IMR-90 (cell line): ENCODE data around the gene YBEY. TPM values are rescaled to one million over a fixed set of nuclear protein-coding genes. Genes with fewer than 3 reads are reported as not detected.
A peak's percentile ranks its signal among the peaks of the same experiment; 100 is the strongest.

Experiments used
- ATAC-seq: fragments of 200-7000 bp; cut with Tn5 transposase; 2 replicates; pipeline ENCODE4 v1.9.1; 2020; ENCODE audit warnings: low read depth, mild to moderate bottlenecking, moderate library complexity
- Bru-seq: library from RNA; stranded (reverse); fragments of 400-500 nt; gene quantifications from one replicate; lab custom pipeline; 2021; lab: Mats Ljungman, UMichigan
- BruChase-seq, 2 experiments: library from RNA; stranded (reverse); fragments of 400-500 nt; gene quantifications; one replicate each; lab custom pipeline; 2021; lab: Mats Ljungman, UMichigan
- BruUV-seq: library from RNA; stranded (reverse); fragments of 400-500 nt; replicated peaks from 2 replicates; lab custom pipeline; 2021; lab: Mats Ljungman, UMichigan
- CTCF ChIA-PET: fragments of 300-600 bp; formaldehyde crosslinking; extraction: SDS; loops from one replicate; lab custom pipeline; 2021; ENCODE audit warnings: antibody characterized with exemption; lab: Yijun Ruan, JAX
- POLR2A ChIA-PET: fragments of 300-600 bp; sonication (Branson Sonifier 250); formaldehyde crosslinking; loops from one replicate; lab custom pipeline; 2022; ENCODE audit warnings: antibody characterized with exemption; ENCODE audit not compliant: unreplicated experiment; lab: Charles Lee
- DNase-seq: peaks from one replicate; pipeline ENCODE4 v3.0.0; 2013
- H2AFZ ChIP-seq: replicated peaks from 2 replicates; pipeline ENCODE3; 2013; ENCODE audit warnings: low read length, mild to moderate bottlenecking; ENCODE audit not compliant: poor library complexity
- H2AK5ac ChIP-seq: 2 replicates; pipeline ENCODE4 v1.6.1; 2013; ENCODE audit warnings: low read depth, low read length, inconsistent platforms
- H2AK9ac ChIP-seq: replicated peaks from 2 replicates; pipeline ENCODE3; 2013; ENCODE audit warnings: mild to moderate bottlenecking, low read depth, low read length, moderate library complexity; ENCODE audit not compliant: poor library complexity
- H2BK120ac ChIP-seq: 2 replicates; pipeline ENCODE4 v1.6.1; 2013; ENCODE audit warnings: low read depth, low read length, inconsistent platforms
- H2BK15ac ChIP-seq: 3 replicates; pipeline ENCODE4 v1.6.1; 2013; ENCODE audit warnings: low read depth, low read length, inconsistent platforms
- H2BK20ac ChIP-seq: 2 replicates; pipeline ENCODE4 v1.6.1; 2013; ENCODE audit warnings: low read depth, mild to moderate bottlenecking, inconsistent platforms, low read length, moderate library complexity
- H2BK5ac ChIP-seq: 2 replicates; pipeline ENCODE4 v1.6.1; 2013; ENCODE audit warnings: mild to moderate bottlenecking, low read depth, low read length, inconsistent platforms; ENCODE audit not compliant: poor library complexity, severe bottlenecking
- H3K14ac ChIP-seq: replicated peaks from 2 replicates; pipeline ENCODE4 v1.6.1; 2013; ENCODE audit warnings: low read depth, low read length, inconsistent platforms
- H3K18ac ChIP-seq: 2 replicates; pipeline ENCODE4 v1.6.1; 2013; ENCODE audit warnings: low read depth, low read length, control low read depth
- H3K23ac ChIP-seq: 2 replicates; pipeline ENCODE4 v1.6.1; 2013; ENCODE audit warnings: low read depth, low read length, inconsistent platforms
- H3K27ac ChIP-seq: 2 replicates; pipeline ENCODE4 v1.5.1; 2013; ENCODE audit warnings: mild to moderate bottlenecking, control low read depth, low read length; ENCODE audit not compliant: insufficient read depth
- H3K27me3 ChIP-seq: 2 replicates; pipeline ENCODE4 v1.6.1; 2013; ENCODE audit warnings: low read length; ENCODE audit not compliant: control insufficient read depth, insufficient read depth
- H3K36me3 ChIP-seq: 2 replicates; pipeline ENCODE4 v1.6.1; 2013; ENCODE audit warnings: low read length, mixed read lengths; ENCODE audit not compliant: control insufficient read depth, insufficient read depth
- H3K4ac ChIP-seq: 2 replicates; pipeline ENCODE4 v1.6.1; 2013; ENCODE audit warnings: low read depth, low read length, inconsistent platforms
- H3K4me1 ChIP-seq: 2 replicates; pipeline ENCODE4 v1.6.1; 2013; ENCODE audit warnings: low read length, mixed read lengths; ENCODE audit not compliant: control insufficient read depth, insufficient read depth
- H3K4me2 ChIP-seq: 2 replicates; pipeline ENCODE4 v1.6.1; 2013; ENCODE audit warnings: low read depth, mild to moderate bottlenecking, control low read depth, low read length, moderate library complexity
- H3K4me3 ChIP-seq: 2 replicates; pipeline ENCODE4 v1.5.1; 2013; ENCODE audit warnings: low read depth, mild to moderate bottlenecking, control low read depth, low read length, moderate library complexity; ENCODE audit not compliant: insufficient read depth
- H3K56ac ChIP-seq: 2 replicates; pipeline ENCODE4 v1.6.1; 2013; ENCODE audit warnings: low read length, inconsistent platforms; ENCODE audit not compliant: insufficient read depth; ENCODE audit errors: extremely low read depth
- H3K79me1 ChIP-seq, 2 experiments: 2 replicates each; pipeline ENCODE4 v1.6.1; 2013; ENCODE audit warnings: low read length in 2 of 2, inconsistent platforms in 1 of 2, low read depth in 1 of 2
- H3K9ac ChIP-seq: 2 replicates; pipeline ENCODE4 v1.6.1; 2013; ENCODE audit warnings: low read depth, low read length, control low read depth
- H3K9me1 ChIP-seq: 2 replicates; pipeline ENCODE4 v1.6.1; 2013; ENCODE audit warnings: low read length, inconsistent platforms; ENCODE audit not compliant: insufficient read depth
- H3K9me3 ChIP-seq: 2 replicates; pipeline ENCODE4 v1.6.1; 2013; ENCODE audit warnings: low read length; ENCODE audit not compliant: control insufficient read depth, insufficient read depth
- H4K20me1 ChIP-seq: 2 replicates; pipeline ENCODE4 v1.6.1; 2013; ENCODE audit warnings: low read length, inconsistent platforms; ENCODE audit not compliant: insufficient read depth
- H4K5ac ChIP-seq: 2 replicates; pipeline ENCODE4 v1.6.1; 2013; ENCODE audit warnings: mild to moderate bottlenecking, low read depth, low read length, control low read depth
- H4K8ac ChIP-seq, 2 experiments: 2 replicates each; pipeline ENCODE4 v1.6.1; 2013; ENCODE audit warnings: low read depth in 2 of 2, low read length in 2 of 2, control low read depth in 1 of 2, inconsistent platforms in 1 of 2
- H4K91ac ChIP-seq: 2 replicates; pipeline ENCODE4 v1.6.1; 2013; ENCODE audit warnings: low read depth, low read length, inconsistent platforms; ENCODE audit not compliant: insufficient read depth
- BHLHE40 ChIP-seq: fragments of 150-350 bp; IDR thresholded peaks from 2 replicates; pipeline ENCODE4 v1.6.1; 2016; ENCODE audit warnings: mild to moderate bottlenecking, low read depth, low read length
- CTCF ChIP-seq: conservative IDR thresholded peaks from 2 replicates; pipeline ENCODE4 v1.5.1; 2012; ENCODE audit warnings: mild to moderate bottlenecking, low read depth, low read length, improper control_type of control experiment
- FOS ChIP-seq: fragments of 150-350 bp; IDR thresholded peaks from 2 replicates; pipeline ENCODE4 v1.6.1; 2016; ENCODE audit warnings: low read depth, low read length
- MAFK ChIP-seq: IDR thresholded peaks from 2 replicates; pipeline ENCODE4 v1.6.1; 2012; ENCODE audit warnings: low read depth, low read length, improper control_type of control experiment
- MAZ ChIP-seq: IDR thresholded peaks from 2 replicates; pipeline ENCODE4 v1.6.1; 2012; ENCODE audit warnings: low read depth, mild to moderate bottlenecking, low read length, improper control_type of control experiment, moderate library complexity, borderline replicate concordance
- NFE2L2 ChIP-seq: fragments of 150-350 bp; IDR thresholded peaks from 2 replicates; pipeline ENCODE4 v1.6.1; 2016; ENCODE audit warnings: low read depth, mild to moderate bottlenecking, low read length
- POLR2A ChIP-seq: IDR thresholded peaks from 2 replicates; pipeline ENCODE4 v1.6.1; 2012; ENCODE audit warnings: mild to moderate bottlenecking, low read depth, low read length
- RFX5 ChIP-seq: IDR thresholded peaks from 2 replicates; pipeline ENCODE4 v1.8.0; 2012; ENCODE audit warnings: low read depth, mild to moderate bottlenecking, low read length, moderate library complexity
- WGBS, 2 experiments: methylation state at CpG; one replicate each; pipeline versions ENCODE4 v1.1.5 to v1.1.7; 2013; ENCODE audit warnings: missing lambda C conversion rate in 2 of 2; ENCODE audit not compliant: insufficient read length in 1 of 2; ENCODE audit errors: extremely low coverage in 2 of 2; 5-methylcytosine and 5-hydroxymethylcytosine counted together
- dilution Hi-C: fragments of 300-500 bp; cut with HindIII; formaldehyde crosslinking; loops from one replicate; pipeline ENCODE4 v1.14.3; 2018; ENCODE audit warnings: low sequenced_read_pairs; ENCODE audit not compliant: unreplicated experiment
- in situ Hi-C: fragments of 300-500 bp; cut with MboI; formaldehyde crosslinking; loops from 3 replicates; pipeline ENCODE4 v1.14.3; 2019; ENCODE audit warnings: low sequenced_read_pairs, inconsistent platforms, mixed read lengths
- intact Hi-C: fragments of 100-400 bp; cut with micrococcal nuclease; formaldehyde crosslinking; loops from 2 replicates; pipeline ENCODE4 v1.10.0; 2022
- long read RNA-seq: library from polyadenylated mRNA; unstranded; transcript quantifications from one replicate; pipeline ENCODE4 v2.0.0, GENCODE V29; 2021; ENCODE audit not compliant: unreplicated experiment
- polyA plus RNA-seq, 3 experiments: library from polyadenylated mRNA; depleted of rRNA; stranded (reverse); fragments of >200 nt; gene quantifications; 2 replicates each; pipeline ENCODE4 v1.2.3, GENCODE V29; 2012; ENCODE audit warnings: low replicate concordance in 1 of 3
- total RNA-seq: library from RNA; depleted of rRNA; stranded (reverse); fragments of >200 nt; gene quantifications from 2 replicates; pipeline ENCODE4 v1.2.3, GENCODE V29; 2012; rRNA removed
- TF ChIP-seq, protein P1 (sequence below): fragments of 150-350 bp; IDR thresholded peaks from 2 replicates; pipeline ENCODE4 v1.6.1; 2016; ENCODE audit warnings: low read depth, mild to moderate bottlenecking, low read length, moderate library complexity, borderline replicate concordance
- TF ChIP-seq, protein P2 (sequence below): fragments of 150-350 bp; IDR thresholded peaks from 2 replicates; pipeline ENCODE4 v1.6.1; 2017; ENCODE audit warnings: mild to moderate bottlenecking, antibody characterized with exemption, low read length, low read depth

The YBEY gene
- total RNA-seq (5.9 and 7.8 TPM in 2 replicates), polyA plus RNA-seq (2012; rRNA removed) (22.1 and 26.2 TPM in 2 replicates), Bru-seq, nascent RNA (percentile 57 among the genes with signal in this experiment), BruChase-seq, experiment 1, labeled RNA remaining after a 6-hour chase (percentile 73 among the genes with signal in this experiment), BruChase-seq, experiment 2, labeled RNA remaining after a 2-hour chase (percentile 75 among the genes with signal in this experiment)
- 8.8 and 10.5 TPM in 2 replicates for polyA plus RNA-seq (2012; cell fraction: cytosol; rRNA removed)
- 4.2 and 16.5 TPM in 2 replicates for polyA plus RNA-seq (2012; cell fraction: nucleus; rRNA removed; ENCODE audit: low replicate concordance)
- long read RNA-seq, transcript YBEY-206 (5 exons, 744 nt) = major isoform, 11 of 25 reads
- long read RNA-seq, partial matches to known transcripts = 7 of 25 reads
- long read RNA-seq, other reads (novel, unspliced or antisense) = 4 of 25 reads

GRCh38 chr21:46285761-46286647 is at the start of gene YBEY:
YBEY (plus strand) TSS chr21:46286342; CDS start chr21:46286914, 572 bp downstream.
- ChIA-PET CTCF (interaction anchor here (0.8 kb wide), 1 partner anchor 998 kb away, joined by 3 read pairs; the partner anchor contains the start of gene POFUT2), POLR2A (no interaction called here)
- Histone ChIP-seq H2BK5ac (peak within 1 kb of the TSS; percentile 87), H3K23ac (peak within 1 kb of the TSS; percentile 53), H3K9me3 (no peaks in the 10 kb centered on the region), H4K8ac (peak within 1 kb of the TSS; percentile 59 to 87), H2BK15ac (no peak within 1 kb of the TSS), H3K9me1 (peaks cover 14% of the 10 kb centered on the region), H3K4me1 (peaks cover 12% of the 10 kb centered on the region), H2AK9ac (peak within 1 kb of the TSS; percentile 89), H4K5ac (peak within 1 kb of the TSS; percentile 82), H3K36me3 (peaks cover 18% of the 10 kb centered on the region), H3K4ac (peak within 1 kb of the TSS; percentile 86), H3K27me3 (no peaks in the 10 kb centered on the region), H2AK5ac (peak within 1 kb of the TSS; percentile 23), H4K91ac (peak within 1 kb of the TSS; percentile 40; the same call in 1 of the 2 replicates), H3K56ac (peak within 1 kb of the TSS; percentile 89), H2BK20ac (no peak within 1 kb of the TSS), H3K18ac (peak within 1 kb of the TSS; percentile 48), H3K27ac (peak within 1 kb of the TSS; percentile 95), H2AFZ (peak within 1 kb of the TSS; percentile 91), H3K79me1 (peaks cover 13 to 58% of the 10 kb centered on the region in 2 experiments), H2BK120ac (peak within 1 kb of the TSS; percentile 38; the same call in 1 of the 2 replicates), H4K20me1 (peaks cover 9% of the 10 kb centered on the region), H3K4me2 (peak within 1 kb of the TSS; percentile 96), H3K4me3 (peak within 1 kb of the TSS; percentile 69), H3K14ac (peak within 1 kb of the TSS; percentile 93), H3K9ac (peak within 1 kb of the TSS; percentile 92)
- DNase-seq (peak; percentile 91), ATAC-seq (peak; percentile 89)
- BruUV-seq = no TSS peak
- in situ Hi-C loops = no loop called here
- intact Hi-C loops = loop anchor here (1.0 to 5.0 kb wide), 3 partner anchors 36 to 314 kb away; no protein-coding TSS in a partner anchor
- 0% methylated on average over 48 of the region's 105 CpGs; no CpG with 5 or more reads in 1 of the 2 experiments for WGBS, 2 experiments
- dilution Hi-C loops = no loop called here
- TF ChIP-seq MAZ = peak; percentile 98
- no peak for TF ChIP-seq BHLHE40
- TF ChIP-seq NFE2L2 = no peak
- peak; percentile 71 for TF ChIP-seq POLR2A
- TF ChIP-seq, protein P1, sequence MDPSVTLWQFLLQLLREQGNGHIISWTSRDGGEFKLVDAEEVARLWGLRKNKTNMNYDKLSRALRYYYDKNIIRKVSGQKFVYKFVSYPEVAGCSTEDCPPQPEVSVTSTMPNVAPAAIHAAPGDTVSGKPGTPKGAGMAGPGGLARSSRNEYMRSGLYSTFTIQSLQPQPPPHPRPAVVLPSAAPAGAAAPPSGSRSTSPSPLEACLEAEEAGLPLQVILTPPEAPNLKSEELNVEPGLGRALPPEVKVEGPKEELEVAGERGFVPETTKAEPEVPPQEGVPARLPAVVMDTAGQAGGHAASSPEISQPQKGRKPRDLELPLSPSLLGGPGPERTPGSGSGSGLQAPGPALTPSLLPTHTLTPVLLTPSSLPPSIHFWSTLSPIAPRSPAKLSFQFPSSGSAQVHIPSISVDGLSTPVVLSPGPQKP = no peak
- TF ChIP-seq MAFK = 0 out of 2 replicates have a peak, but pooled peaks have one; percentile 4
- no peak for TF ChIP-seq FOS
- TF ChIP-seq, protein P2, sequence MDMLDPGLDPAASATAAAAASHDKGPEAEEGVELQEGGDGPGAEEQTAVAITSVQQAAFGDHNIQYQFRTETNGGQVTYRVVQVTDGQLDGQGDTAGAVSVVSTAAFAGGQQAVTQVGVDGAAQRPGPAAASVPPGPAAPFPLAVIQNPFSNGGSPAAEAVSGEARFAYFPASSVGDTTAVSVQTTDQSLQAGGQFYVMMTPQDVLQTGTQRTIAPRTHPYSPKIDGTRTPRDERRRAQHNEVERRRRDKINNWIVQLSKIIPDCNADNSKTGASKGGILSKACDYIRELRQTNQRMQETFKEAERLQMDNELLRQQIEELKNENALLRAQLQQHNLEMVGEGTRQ = no peak
- peak; percentile 36 for TF ChIP-seq CTCF
- TF ChIP-seq RFX5 = no peak
